ENCODE results near the gene MINDY2. TPM values are rescaled to one million over a fixed set of nuclear protein-coding genes. Genes with fewer than 3 reads are reported as not detected.

The MINDY2 gene
- total and polyA plus RNA-seq, 10 of the 15 experiments (the other 5 are each of a cell fraction or from before 2014, with no cell fraction given) = 0.73 to 9.4 (median 3.3) TPM

- RAD21 ChIA-PET (ENCODE audit: unreplicated experiment) = interaction anchor here (0.7 kb wide), 1 partner anchor 407 kb away, joined by 4 read pairs; no protein-coding TSS in a partner anchor
- no peaks in the 10 kb centered on the region for H3K79me2 ChIP-seq (ENCODE audit: control insufficient read depth, insufficient read depth, low read length)
- H3K36me3 ChIP-seq (ENCODE audit: control insufficient read depth in 2 of 2, insufficient read depth in 2 of 2, low read length in 1 of 2) = no peaks in the 10 kb centered on the region
- WGBS (ENCODE audit: insufficient coverage, insufficient replicate concordance, low lambda C conversion rate, missing lambda C conversion rate) = over 99% methylated on average over 8 of the region's 8 CpGs
- H3K4me1 ChIP-seq (ENCODE audit: control insufficient read depth, insufficient read depth, low read length) = peaks cover 23% of the 10 kb centered on the region
- no peaks in the 10 kb centered on the region for H3K27me3 ChIP-seq (replicated peaks in 1 of 2; ENCODE audit: control insufficient read depth in 2 of 2, insufficient read depth in 2 of 2, low read length in 1 of 2)
- CTCF ChIA-PET = interaction anchor here (0.9 to 1.5 kb wide), 10 partner anchors 10 to 689 kb away, joined by 3 to 10 read pairs (median 4); no protein-coding TSS in a partner anchor
- H3K9ac ChIP-seq (ENCODE audit: control insufficient read depth, insufficient read depth, low read length) = no peak overlapping the region
- intact Hi-C loops (cut with micrococcal nuclease; ENCODE audit: unreplicated experiment) (loop anchor here (10.0 kb wide), 1 partner anchor 675 kb away; no protein-coding TSS in a partner anchor), in situ Hi-C loops (cut with MboI) (no loop called here)
- no TSS peak for BruUV-seq (replicated peaks)
- H2AFZ ChIP-seq (ENCODE audit: control insufficient read depth, low read depth, low read length) = no peak overlapping the region
- no peaks in the 10 kb centered on the region for H4K20me1 ChIP-seq (ENCODE audit: control insufficient read depth, insufficient read depth)
- H3K4me3 ChIP-seq = no peak overlapping the region
- FAIRE-seq (no peak), ATAC-seq (no peak), DNase-seq (ENCODE audit: low read depth, low spot score) (no peak)
- H3K9me3 ChIP-seq (replicated peaks; ENCODE audit: control insufficient read depth, insufficient read depth, low read length) = no peaks in the 10 kb centered on the region; the same call in 2 of the 3 replicates
- POLR2A ChIA-PET = no interaction called here
- H3K4me2 ChIP-seq (ENCODE audit: control insufficient read depth, insufficient read depth) = no peak overlapping the region
- TF ChIP-seq MYC (IDR thresholded peaks at IDR 0.05; ENCODE audit: insufficient read depth, insufficient read length, insufficient replicate concordance, low read length, severe bottlenecking) (no peak), E2F4 (IDR thresholded peaks at IDR 0.05; ENCODE audit: low read depth, low read length) (no peak), SMAD1 (IDR thresholded peaks at IDR 0.05; ENCODE audit: low read depth, partially characterized antibody) (no peak), BCL3 (IDR thresholded peaks at IDR 0.05; ENCODE audit: borderline replicate concordance, insufficient read depth, low read depth, low read length, poor library complexity, severe bottlenecking) (no peak), CHD4 (IDR thresholded peaks at IDR 0.05) (no peak), HDAC6 (IDR thresholded peaks at IDR 0.05; ENCODE audit: unreplicated experiment) (no peak), MTA3 (IDR thresholded peaks at IDR 0.05; ENCODE audit: borderline replicate concordance, low read length) (no peak), POLR2AphosphoS5 (IDR thresholded peaks at IDR 0.05; ENCODE audit: low read length) (no peak), JUND (IDR thresholded peaks at IDR 0.05; ENCODE audit: low read depth, low read length) (no peak), RAD21 (IDR thresholded peaks at IDR 0.05; ENCODE audit: insufficient read depth, low read depth, low read length) (no peak), MYB (IDR thresholded peaks at IDR 0.05; ENCODE audit: borderline replicate concordance, low read depth, low read length) (no peak), CHD2 (IDR thresholded peaks at IDR 0.05; ENCODE audit: borderline replicate concordance, low read depth, low read length) (no peak)
- TF ChIP-seq, protein P1, sequence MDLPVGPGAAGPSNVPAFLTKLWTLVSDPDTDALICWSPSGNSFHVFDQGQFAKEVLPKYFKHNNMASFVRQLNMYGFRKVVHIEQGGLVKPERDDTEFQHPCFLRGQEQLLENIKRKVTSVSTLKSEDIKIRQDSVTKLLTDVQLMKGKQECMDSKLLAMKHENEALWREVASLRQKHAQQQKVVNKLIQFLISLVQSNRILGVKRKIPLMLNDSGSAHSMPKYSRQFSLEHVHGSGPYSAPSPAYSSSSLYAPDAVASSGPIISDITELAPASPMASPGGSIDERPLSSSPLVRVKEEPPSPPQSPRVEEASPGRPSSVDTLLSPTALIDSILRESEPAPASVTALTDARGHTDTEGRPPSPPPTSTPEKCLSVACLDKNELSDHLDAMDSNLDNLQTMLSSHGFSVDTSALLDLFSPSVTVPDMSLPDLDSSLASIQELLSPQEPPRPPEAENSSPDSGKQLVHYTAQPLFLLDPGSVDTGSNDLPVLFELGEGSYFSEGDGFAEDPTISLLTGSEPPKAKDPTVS (IDR thresholded peaks at IDR 0.05; ENCODE audit: low read depth, low read length) = no peak
- TF ChIP-seq, protein P2, sequence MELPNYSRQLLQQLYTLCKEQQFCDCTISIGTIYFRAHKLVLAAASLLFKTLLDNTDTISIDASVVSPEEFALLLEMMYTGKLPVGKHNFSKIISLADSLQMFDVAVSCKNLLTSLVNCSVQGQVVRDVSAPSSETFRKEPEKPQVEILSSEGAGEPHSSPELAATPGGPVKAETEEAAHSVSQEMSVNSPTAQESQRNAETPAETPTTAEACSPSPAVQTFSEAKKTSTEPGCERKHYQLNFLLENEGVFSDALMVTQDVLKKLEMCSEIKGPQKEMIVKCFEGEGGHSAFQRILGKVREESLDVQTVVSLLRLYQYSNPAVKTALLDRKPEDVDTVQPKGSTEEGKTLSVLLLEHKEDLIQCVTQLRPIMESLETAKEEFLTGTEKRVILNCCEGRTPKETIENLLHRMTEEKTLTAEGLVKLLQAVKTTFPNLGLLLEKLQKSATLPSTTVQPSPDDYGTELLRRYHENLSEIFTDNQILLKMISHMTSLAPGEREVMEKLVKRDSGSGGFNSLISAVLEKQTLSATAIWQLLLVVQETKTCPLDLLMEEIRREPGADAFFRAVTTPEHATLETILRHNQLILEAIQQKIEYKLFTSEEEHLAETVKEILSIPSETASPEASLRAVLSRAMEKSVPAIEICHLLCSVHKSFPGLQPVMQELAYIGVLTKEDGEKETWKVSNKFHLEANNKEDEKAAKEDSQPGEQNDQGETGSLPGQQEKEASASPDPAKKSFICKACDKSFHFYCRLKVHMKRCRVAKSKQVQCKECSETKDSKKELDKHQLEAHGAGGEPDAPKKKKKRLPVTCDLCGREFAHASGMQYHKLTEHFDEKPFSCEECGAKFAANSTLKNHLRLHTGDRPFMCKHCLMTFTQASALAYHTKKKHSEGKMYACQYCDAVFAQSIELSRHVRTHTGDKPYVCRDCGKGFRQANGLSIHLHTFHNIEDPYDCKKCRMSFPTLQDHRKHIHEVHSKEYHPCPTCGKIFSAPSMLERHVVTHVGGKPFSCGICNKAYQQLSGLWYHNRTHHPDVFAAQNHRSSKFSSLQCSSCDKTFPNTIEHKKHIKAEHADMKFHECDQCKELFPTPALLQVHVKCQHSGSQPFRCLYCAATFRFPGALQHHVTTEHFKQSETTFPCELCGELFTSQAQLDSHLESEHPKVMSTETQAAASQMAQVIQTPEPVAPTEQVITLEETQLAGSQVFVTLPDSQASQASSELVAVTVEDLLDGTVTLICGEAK (IDR thresholded peaks at IDR 0.05; ENCODE audit: borderline replicate concordance) = no peak
- H3K27ac ChIP-seq (ENCODE audit: control insufficient read depth, insufficient read depth) = no peak overlapping the region
- SMC1A ChIA-PET (ENCODE audit: uncharacterized antibody, unreplicated experiment) = interaction anchor here (0.6 to 1.2 kb wide), 5 partner anchors 42 to 612 kb away, joined by 3 to 4 read pairs (median 3); no protein-coding TSS in a partner anchor
These were observed 68.9 kb downstream of the MINDY2 start for GRCh38 chr15:58840048-58840447.

All from GM12878 (cell line).